NCI-H526 (cell line): ENCODE data around the gene B4GALT6.
A peak's percentile ranks its signal among the peaks of the same experiment; 100 is the strongest.

Source experiments
- DNase-seq, 2 experiments: peaks; one replicate each; lab custom pipeline; 2025; lab: John Stamatoyannopoulos, UW

B4GALT6 gene

GRCh38 chr18:31659576-31660177, 24.7 kb downstream of the B4GALT6 start:
- no peak for DNase-seq

DNA sequence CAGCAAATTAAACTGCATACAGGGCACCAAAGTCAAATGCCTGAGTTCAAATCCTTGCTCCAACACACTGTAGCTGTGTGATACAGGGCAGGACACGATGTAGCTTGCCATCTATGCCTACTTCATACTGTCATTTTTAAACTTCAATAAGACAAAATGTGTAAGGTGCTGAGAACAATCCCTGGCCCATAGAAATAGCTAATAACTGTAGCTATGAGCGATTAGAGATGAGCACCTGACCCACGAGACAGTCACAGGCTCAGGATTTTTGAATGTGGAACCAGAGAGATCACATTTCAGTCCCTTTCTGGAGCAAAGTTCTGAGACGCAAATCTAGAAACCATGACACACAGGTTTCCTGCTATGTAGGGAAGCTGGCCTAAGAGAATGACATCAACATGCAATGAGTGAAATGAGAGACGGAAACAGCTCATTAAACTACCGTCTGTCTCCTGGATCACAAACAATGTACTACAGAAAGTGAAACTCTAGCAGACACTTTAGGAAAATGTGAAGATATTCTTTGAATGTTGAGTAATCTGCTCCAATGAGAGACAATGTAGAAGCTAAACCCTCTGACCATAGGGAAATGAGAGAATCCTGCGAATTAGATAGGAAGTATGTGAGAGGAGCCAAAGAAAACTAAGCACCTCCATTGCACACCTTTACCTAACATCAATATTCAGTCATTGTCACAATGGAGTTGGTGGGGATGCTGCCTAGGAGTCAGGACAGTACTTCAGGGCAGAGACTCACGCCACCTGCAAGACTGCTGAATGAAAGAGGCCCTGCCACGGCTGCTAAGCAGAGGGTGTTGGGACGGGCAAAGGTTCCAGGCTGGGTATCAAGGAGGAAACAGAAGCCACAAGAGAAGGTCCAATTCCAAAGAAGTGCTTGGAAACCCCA, 25.5 kb downstream of the B4GALT6 start:
- peak; percentile 72 to 75 for DNase-seq

- peak; percentile 71 to 80 for DNase-seq
Measured at GRCh38 chr18:31657823-31658669, 26.3 kb downstream of the B4GALT6 start.

- no peak for DNase-seq
Measured at GRCh38 chr18:31656754-31657153, 27.6 kb downstream of the B4GALT6 start.

GRCh38 chr18:31655354-31655753, 29.0 kb downstream of the B4GALT6 start:
- no peak for DNase-seq

- DNase-seq = no peak
Measured at GRCh38 chr18:31652877-31653276, 31.5 kb downstream of the B4GALT6 start.

DNA sequence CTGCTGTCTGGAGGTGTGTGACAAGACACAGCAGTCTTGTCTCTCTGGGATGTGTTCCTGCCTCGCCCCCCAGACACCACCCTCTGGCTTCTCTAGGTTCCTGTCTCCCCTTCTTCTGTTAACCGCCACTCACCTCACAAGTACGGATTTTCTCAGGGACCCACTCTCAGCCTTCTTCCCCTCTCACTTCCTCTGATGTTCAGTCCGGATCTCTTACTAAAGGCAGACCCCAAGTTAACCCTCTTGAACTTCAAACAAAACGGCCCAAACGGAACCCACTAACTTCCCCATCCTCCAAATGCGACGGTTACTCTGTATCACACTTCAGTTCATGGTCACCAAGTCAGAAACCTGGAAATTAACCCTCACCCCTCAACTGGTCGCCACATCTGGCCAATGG, 32.0 kb downstream of the B4GALT6 start:
- DNase-seq = no peak

DNA sequence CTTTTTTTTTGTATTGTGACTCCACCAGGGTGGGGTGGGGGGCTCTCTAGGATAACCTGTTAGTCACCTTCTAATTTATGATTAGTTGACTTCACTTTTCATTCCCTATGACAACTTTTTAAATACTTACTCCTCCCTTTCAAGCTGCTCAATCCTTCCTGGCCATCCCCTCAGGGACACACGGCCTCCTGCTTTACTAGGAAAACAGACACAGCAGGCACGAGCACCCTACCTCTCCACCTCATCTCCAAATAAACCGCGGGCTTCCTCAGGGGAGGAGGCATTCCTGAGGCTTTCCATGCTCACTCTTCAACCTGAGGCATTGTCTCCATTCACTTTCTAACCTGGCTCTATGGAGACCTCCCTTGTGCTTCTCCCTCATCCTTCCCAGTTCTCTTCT, 33.0 kb downstream of the B4GALT6 start:
- DNase-seq = no peak

DNA sequence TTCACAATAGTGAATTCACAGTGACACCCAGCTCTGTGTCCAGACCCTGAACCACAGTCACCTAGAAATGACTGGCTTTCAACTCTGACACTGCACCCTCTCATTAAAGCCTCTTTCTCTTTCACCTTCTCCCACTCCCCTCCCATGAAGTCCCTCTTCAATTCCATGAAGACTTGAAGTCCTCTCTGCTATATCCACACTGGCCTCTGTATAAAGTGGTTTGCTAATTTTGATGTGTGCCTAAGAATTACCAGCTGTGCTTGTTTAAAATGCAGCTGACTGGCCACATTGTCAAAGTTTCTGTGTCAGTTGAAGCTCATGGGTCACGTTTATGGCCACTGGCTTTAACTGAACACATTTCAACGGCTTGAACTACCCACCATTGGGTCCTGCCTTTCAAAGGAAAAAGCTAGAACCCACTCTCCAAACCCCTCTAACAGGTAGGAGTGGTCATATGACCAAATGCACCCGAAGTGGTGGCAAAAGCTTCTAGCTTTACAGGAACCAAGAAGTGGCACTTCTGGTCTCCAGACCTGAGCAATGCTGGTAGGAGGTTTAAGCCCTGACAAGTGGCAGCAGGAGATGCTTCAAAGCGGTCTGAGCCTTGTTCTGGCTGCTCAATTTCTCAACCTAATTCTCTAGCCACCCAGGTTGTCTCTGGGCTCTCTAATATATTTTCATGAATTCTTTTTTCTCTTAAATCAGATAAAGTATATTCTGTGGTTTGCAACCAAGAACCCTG, 34.2 kb downstream of the B4GALT6 start:
- no peak for DNase-seq

- no peak for DNase-seq
Measured at GRCh38 chr18:31649449-31649848, 34.9 kb downstream of the B4GALT6 start.

DNA sequence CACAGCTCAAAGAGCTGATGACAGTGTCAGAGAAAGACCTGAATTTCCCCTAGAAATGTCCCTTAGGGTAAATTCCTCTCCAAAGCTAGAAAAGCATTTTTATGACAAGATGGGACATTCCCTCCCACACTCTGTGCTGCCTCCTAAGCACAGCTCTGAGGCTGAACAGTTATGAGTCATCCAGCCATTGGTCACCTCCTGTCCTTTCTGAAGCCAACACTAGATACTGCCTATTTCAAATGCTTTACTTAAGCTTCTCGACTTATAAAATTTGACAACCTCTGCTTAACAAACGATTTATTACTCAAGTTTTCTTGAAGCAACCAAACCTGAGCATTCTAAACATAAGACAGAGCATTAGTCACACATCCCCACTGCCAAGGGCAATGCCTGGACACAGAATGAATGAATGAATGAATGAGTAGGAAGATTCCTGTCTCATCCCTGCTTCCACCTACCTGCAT, 35.4 kb downstream of the B4GALT6 start:
- DNase-seq = no peak

GRCh38 chr18:31648458-31648857, 35.9 kb downstream of the B4GALT6 start:
- no peak for DNase-seq

DNA sequence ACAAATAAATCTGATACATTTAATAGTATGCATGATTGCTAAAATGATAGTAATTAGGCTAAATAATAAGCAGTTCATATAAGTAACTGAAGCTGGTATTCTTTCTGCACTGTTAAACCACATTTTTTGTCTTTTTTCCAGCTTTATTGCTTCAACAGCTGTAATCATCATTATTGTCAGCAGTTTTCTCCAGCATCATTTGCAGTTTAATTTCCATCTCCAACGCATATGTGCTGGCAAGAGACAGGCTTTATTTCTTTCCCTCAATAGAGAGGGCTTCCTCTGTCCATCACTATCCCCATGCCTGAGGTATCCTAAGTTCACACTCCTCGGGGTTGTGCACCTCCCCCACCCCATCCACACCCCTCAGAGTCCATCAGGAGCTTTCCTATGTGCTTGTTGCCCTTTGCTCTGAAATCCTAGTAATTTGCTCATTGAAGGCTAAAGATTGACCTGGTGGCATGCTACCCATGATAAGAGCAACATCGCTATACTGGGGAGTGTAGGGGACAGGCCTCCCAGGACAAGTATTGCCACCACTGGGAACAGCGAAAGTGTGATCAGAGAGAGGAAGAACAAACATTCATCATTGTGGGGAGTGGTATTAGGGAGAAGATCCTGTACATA, 37.1 kb downstream of the B4GALT6 start:
- DNase-seq = no peak

- DNase-seq = no peak
Measured at GRCh38 chr18:31646332-31647126, 37.9 kb downstream of the B4GALT6 start.

GRCh38 chr18:31645411-31645810, 39.0 kb downstream of the B4GALT6 start:
- DNase-seq = no peak

GRCh38 chr18:31643003-31643402, 41.4 kb downstream of the B4GALT6 start:
- no peak for DNase-seq

DNA sequence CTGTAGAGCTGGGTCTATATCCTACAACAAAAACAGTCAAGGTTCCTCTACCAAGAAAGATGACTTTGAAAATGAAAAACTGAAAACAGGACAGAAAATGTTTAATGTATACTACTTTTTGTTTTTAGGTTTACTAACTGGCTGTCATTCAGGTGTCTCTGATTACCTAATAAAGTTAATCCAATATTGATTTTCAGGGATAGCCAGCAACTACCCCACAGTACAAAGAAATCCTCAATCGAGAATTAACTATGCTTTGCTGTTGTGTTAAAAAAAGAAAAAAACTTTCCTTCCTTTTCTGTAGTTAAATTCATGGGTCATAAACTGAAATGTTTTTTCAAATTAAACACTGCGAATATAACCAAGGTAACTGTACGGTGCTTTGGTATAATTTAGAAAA, 46.9 kb downstream of the B4GALT6 start:
- DNase-seq = no peak

GRCh38 chr18:31636387-31636786, 48.0 kb downstream of the B4GALT6 start:
- DNase-seq = no peak

DNA sequence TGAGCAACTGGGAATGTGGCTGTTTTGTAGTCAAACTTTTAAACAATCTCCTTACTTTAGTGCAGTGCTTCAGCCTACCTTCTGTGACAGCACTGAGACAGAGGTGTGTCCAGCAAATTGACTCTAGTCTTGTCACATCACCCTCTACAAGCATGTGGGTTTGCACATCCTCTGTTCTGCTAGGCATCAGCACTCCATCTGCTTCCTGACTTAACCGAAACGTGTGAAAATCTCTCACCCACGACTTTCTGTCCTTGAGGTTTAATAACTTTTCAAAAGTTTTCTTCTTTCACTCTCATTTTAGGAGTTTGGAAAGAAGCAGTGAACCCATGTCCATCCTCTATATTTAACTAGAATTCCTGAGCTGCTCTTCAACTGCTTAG, 50.1 kb downstream of the B4GALT6 start:
- DNase-seq = no peak
